Measurements from ENCODE around the gene CLIC6.

CLIC6 gene

GRCh38 chr21:34691390-34692032 is 22.7 kb downstream of the CLIC6 start:
- WGBS = 79% methylated on average over 3 of the region's 5 CpGs
- Histone ChIP-seq H3K4me2 (ENCODE audit: low read length, poor library complexity, severe bottlenecking) (no peak overlapping the region), H2BK5ac (ENCODE audit: low read depth, low read length, poor library complexity, severe bottlenecking) (no peak overlapping the region), H4K8ac (ENCODE audit: low read length) (no peak overlapping the region), H3K4me1 (ENCODE audit: control insufficient read depth, insufficient read depth, low read depth, low read length) (no peaks in the 10 kb centered on the region), H3K4me3 (ENCODE audit: insufficient read depth in 1 of 2, low read depth in 1 of 2, low read length in 2 of 2) (no peak overlapping the region), H3K23ac (ENCODE audit: low read length in 2 of 2) (no peak overlapping the region), H3K14ac (ENCODE audit: low read length in 2 of 2) (no peak overlapping the region), H3K9ac (ENCODE audit: low read length) (no peak overlapping the region), H3K4ac (ENCODE audit: low read depth in 1 of 2, low read length in 2 of 2) (no peak overlapping the region), H4K91ac (ENCODE audit: low read length) (no peak overlapping the region), H3K18ac (ENCODE audit: low read depth in 1 of 2, low read length in 2 of 2) (no peak overlapping the region), H3K36me3 (ENCODE audit: control insufficient read depth in 1 of 2, insufficient read depth in 2 of 2, low read depth in 1 of 2, low read length in 2 of 2) (no peaks in the 10 kb centered on the region), H2AFZ (ENCODE audit: low read depth, low read length) (no peak overlapping the region), H2BK15ac (ENCODE audit: low read depth, poor library complexity, severe bottlenecking) (no peak overlapping the region), H2BK12ac (ENCODE audit: low read length in 2 of 2) (no peak overlapping the region), H2AK5ac (ENCODE audit: low read length, severe bottlenecking) (no peak overlapping the region), H3K79me1 (replicated peaks; ENCODE audit: low read length, poor library complexity, severe bottlenecking) (no peaks in the 10 kb centered on the region), H2BK120ac (ENCODE audit: low read depth, low read length) (no peak overlapping the region), H3K27me3 (ENCODE audit: control insufficient read depth in 1 of 2, insufficient read depth in 1 of 2, low read length in 2 of 2) (peaks cover 0 to 37% of the 10 kb centered on the region in 2 experiments), H3K9me3 (ENCODE audit: control insufficient read depth, low read length) (no peaks in the 10 kb centered on the region), H3K27ac (ENCODE audit: low read length, poor library complexity, severe bottlenecking) (no peak overlapping the region)
- DNase-seq = no peak

GRCh38 chr21:34692458-34693020 is 23.7 kb downstream of the CLIC6 start:
- 100% methylated on average over 2 of the region's 2 CpGs for WGBS
- H3K9ac ChIP-seq (ENCODE audit: low read length) = peak overlapping the region; percentile 66
- H3K4me2 ChIP-seq (ENCODE audit: low read length, poor library complexity, severe bottlenecking) = no peak overlapping the region
- no peak overlapping the region for H3K23ac ChIP-seq (ENCODE audit: low read length in 2 of 2)
- no peak overlapping the region for H3K18ac ChIP-seq (ENCODE audit: low read depth in 1 of 2, low read length in 2 of 2)
- H4K91ac ChIP-seq (ENCODE audit: low read length) = no peak overlapping the region
- H3K14ac ChIP-seq (ENCODE audit: low read length in 2 of 2) = no peak overlapping the region
- no peak overlapping the region for H3K27ac ChIP-seq (ENCODE audit: low read length, poor library complexity, severe bottlenecking)
- H3K79me1 ChIP-seq (replicated peaks; ENCODE audit: low read length, poor library complexity, severe bottlenecking) = no peaks in the 10 kb centered on the region
- H3K4me3 ChIP-seq (ENCODE audit: insufficient read depth in 1 of 2, low read depth in 1 of 2, low read length in 2 of 2) = no peak overlapping the region
- no peak overlapping the region for H2BK15ac ChIP-seq (ENCODE audit: low read depth, poor library complexity, severe bottlenecking)
- no peaks in the 10 kb centered on the region for H3K9me3 ChIP-seq (ENCODE audit: control insufficient read depth, low read length)
- no peak overlapping the region for H2BK12ac ChIP-seq (ENCODE audit: low read length in 2 of 2)
- H3K4me1 ChIP-seq (ENCODE audit: control insufficient read depth, insufficient read depth, low read depth, low read length) = no peaks in the 10 kb centered on the region
- no peak overlapping the region for H2AFZ ChIP-seq (ENCODE audit: low read depth, low read length)
- H3K4ac ChIP-seq (ENCODE audit: low read depth in 1 of 2, low read length in 2 of 2) = no peak overlapping the region
- H3K36me3 ChIP-seq (ENCODE audit: control insufficient read depth in 1 of 2, insufficient read depth in 2 of 2, low read depth in 1 of 2, low read length in 2 of 2) = no peaks in the 10 kb centered on the region
- H3K27me3 ChIP-seq (ENCODE audit: control insufficient read depth in 1 of 2, insufficient read depth in 1 of 2, low read length in 2 of 2) = peaks cover 0 to 37% of the 10 kb centered on the region in 2 experiments
- no peak overlapping the region for H2AK5ac ChIP-seq (ENCODE audit: low read length, severe bottlenecking)
- no peak for DNase-seq
- no peak overlapping the region for H4K8ac ChIP-seq (ENCODE audit: low read length)
- H2BK5ac ChIP-seq (ENCODE audit: low read depth, low read length, poor library complexity, severe bottlenecking) = no peak overlapping the region
- no peak overlapping the region for H2BK120ac ChIP-seq (ENCODE audit: low read depth, low read length)

- Histone ChIP-seq H3K27me3 (ENCODE audit: control insufficient read depth in 1 of 2, insufficient read depth in 1 of 2, low read length in 2 of 2) (peaks cover 0 to 37% of the 10 kb centered on the region in 2 experiments), H3K36me3 (ENCODE audit: control insufficient read depth in 1 of 2, insufficient read depth in 2 of 2, low read depth in 1 of 2, low read length in 2 of 2) (no peaks in the 10 kb centered on the region), H3K4me2 (ENCODE audit: low read length, poor library complexity, severe bottlenecking) (no peak overlapping the region), H2AK5ac (ENCODE audit: low read length, severe bottlenecking) (no peak overlapping the region), H4K8ac (ENCODE audit: low read length) (no peak overlapping the region), H4K91ac (ENCODE audit: low read length) (no peak overlapping the region), H3K23ac (ENCODE audit: low read length in 2 of 2) (no peak overlapping the region), H3K9me3 (ENCODE audit: control insufficient read depth, low read length) (no peaks in the 10 kb centered on the region), H3K18ac (ENCODE audit: low read depth in 1 of 2, low read length in 2 of 2) (no peak overlapping the region), H3K4me3 (ENCODE audit: insufficient read depth in 1 of 2, low read depth in 1 of 2, low read length in 2 of 2) (peak overlapping the region in 1 of 2 experiments; percentile 4), H3K9ac (ENCODE audit: low read length) (peak overlapping the region; percentile 66), H2AFZ (ENCODE audit: low read depth, low read length) (no peak overlapping the region), H2BK120ac (ENCODE audit: low read depth, low read length) (no peak overlapping the region), H3K4me1 (ENCODE audit: control insufficient read depth, insufficient read depth, low read depth, low read length) (no peaks in the 10 kb centered on the region), H3K27ac (ENCODE audit: low read length, poor library complexity, severe bottlenecking) (no peak overlapping the region), H2BK12ac (ENCODE audit: low read length in 2 of 2) (no peak overlapping the region), H3K14ac (ENCODE audit: low read length in 2 of 2) (no peak overlapping the region), H3K79me1 (replicated peaks; ENCODE audit: low read length, poor library complexity, severe bottlenecking) (no peaks in the 10 kb centered on the region), H2BK15ac (ENCODE audit: low read depth, poor library complexity, severe bottlenecking) (no peak overlapping the region), H3K4ac (ENCODE audit: low read depth in 1 of 2, low read length in 2 of 2) (no peak overlapping the region), H2BK5ac (ENCODE audit: low read depth, low read length, poor library complexity, severe bottlenecking) (no peak overlapping the region)
- 57% methylated on average over 6 of the region's 6 CpGs for WGBS
- peak; percentile 68 for DNase-seq
These were observed 24.5 kb downstream of the CLIC6 start for GRCh38 chr21:34693192-34693810.

- Histone ChIP-seq H3K4me1 (ENCODE audit: control insufficient read depth, insufficient read depth, low read depth, low read length) (no peaks in the 10 kb centered on the region), H3K4me2 (ENCODE audit: low read length, poor library complexity, severe bottlenecking) (no peak overlapping the region), H3K79me1 (replicated peaks; ENCODE audit: low read length, poor library complexity, severe bottlenecking) (no peaks in the 10 kb centered on the region), H3K4me3 (ENCODE audit: insufficient read depth in 1 of 2, low read depth in 1 of 2, low read length in 2 of 2) (no peak overlapping the region), H2BK5ac (ENCODE audit: low read depth, low read length, poor library complexity, severe bottlenecking) (no peak overlapping the region), H4K91ac (ENCODE audit: low read length) (no peak overlapping the region), H4K8ac (ENCODE audit: low read length) (no peak overlapping the region), H2AK5ac (ENCODE audit: low read length, severe bottlenecking) (no peak overlapping the region), H2AFZ (ENCODE audit: low read depth, low read length) (no peak overlapping the region), H3K23ac (ENCODE audit: low read length in 2 of 2) (no peak overlapping the region), H3K18ac (ENCODE audit: low read depth in 1 of 2, low read length in 2 of 2) (no peak overlapping the region), H3K4ac (ENCODE audit: low read depth in 1 of 2, low read length in 2 of 2) (no peak overlapping the region), H3K9ac (ENCODE audit: low read length) (no peak overlapping the region), H2BK15ac (ENCODE audit: low read depth, poor library complexity, severe bottlenecking) (no peak overlapping the region), H3K36me3 (ENCODE audit: control insufficient read depth in 1 of 2, insufficient read depth in 2 of 2, low read depth in 1 of 2, low read length in 2 of 2) (no peaks in the 10 kb centered on the region), H3K9me3 (ENCODE audit: control insufficient read depth, low read length) (no peaks in the 10 kb centered on the region), H3K27me3 (ENCODE audit: control insufficient read depth in 1 of 2, insufficient read depth in 1 of 2, low read length in 2 of 2) (peaks cover 0 to 21% of the 10 kb centered on the region in 2 experiments), H3K27ac (ENCODE audit: low read length, poor library complexity, severe bottlenecking) (no peak overlapping the region), H3K14ac (ENCODE audit: low read length in 2 of 2) (no peak overlapping the region), H2BK120ac (ENCODE audit: low read depth, low read length) (no peak overlapping the region), H2BK12ac (ENCODE audit: low read length in 2 of 2) (no peak overlapping the region)
- WGBS = 67% methylated on average over 2 of the region's 2 CpGs
- peak; percentile 20 for DNase-seq
These were observed 26.6 kb downstream of the CLIC6 start for GRCh38 chr21:34695434-34695833.
